Hindlimb muscle (tissue), 1 donor: ENCODE data around the gene SUMF1. TPM values are rescaled to one million over a fixed set of nuclear protein-coding genes. Genes with fewer than 3 reads are reported as not detected.

Experiments used
- DNase-seq: peaks from one replicate; pipeline ENCODE4 v3.0.0-alpha.2; 2013
- polyA plus RNA-seq: library from polyadenylated mRNA; unstranded; fragments of 120-200 nt; gene quantifications from one replicate; pipeline ENCODE4 v1.2.1, GENCODE V29; 2013; ENCODE audit not compliant: insufficient read length

SUMF1 gene
- polyA plus RNA-seq, 1 donor, result 15.5 TPM

DNA sequence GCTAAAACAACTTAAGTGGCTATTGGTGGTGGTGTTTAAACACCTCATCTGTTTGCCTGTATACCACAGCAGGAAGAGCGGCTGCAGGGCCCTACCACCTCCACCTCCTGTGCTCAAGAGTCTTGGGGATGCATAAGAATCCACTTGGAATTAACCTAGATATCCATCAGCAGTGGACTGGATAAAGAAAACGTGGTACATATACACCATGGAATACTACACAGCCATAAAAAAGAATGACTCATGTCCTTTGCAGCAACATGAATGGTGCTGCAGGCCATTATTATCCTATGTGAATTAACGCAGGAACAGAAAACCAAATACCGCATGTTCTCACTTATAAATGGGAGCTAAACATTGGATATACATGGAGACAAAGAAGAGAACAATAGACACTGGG is 87.1 kb downstream of the SUMF1 start:
- DNase-seq, result no peak

- DNase-seq, result no peak
Observed at GRCh38 chr3:4376499-4376898, 90.6 kb downstream of the SUMF1 start.

GRCh38 chr3:4375911-4376310 is 91.2 kb downstream of the SUMF1 start:
- no peak for DNase-seq

DNA sequence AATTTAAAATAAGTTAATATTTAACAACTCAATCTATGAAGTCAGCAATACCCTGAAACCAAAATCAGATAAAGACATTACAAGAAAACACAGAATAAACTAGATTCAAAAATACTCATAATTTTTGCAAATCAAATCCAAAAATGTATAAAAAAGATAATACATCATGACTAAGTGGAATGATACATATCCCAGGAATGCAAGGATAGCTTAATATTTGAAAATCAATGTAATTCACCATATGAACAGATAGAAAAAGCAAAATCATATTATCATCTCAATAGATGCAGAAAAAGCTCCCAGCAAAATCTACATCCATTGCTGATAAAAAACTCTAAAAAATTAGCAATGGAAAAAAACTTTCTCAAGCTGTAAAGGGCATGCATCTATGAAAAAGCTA is 93.4 kb downstream of the SUMF1 start:
- no peak for DNase-seq

DNA sequence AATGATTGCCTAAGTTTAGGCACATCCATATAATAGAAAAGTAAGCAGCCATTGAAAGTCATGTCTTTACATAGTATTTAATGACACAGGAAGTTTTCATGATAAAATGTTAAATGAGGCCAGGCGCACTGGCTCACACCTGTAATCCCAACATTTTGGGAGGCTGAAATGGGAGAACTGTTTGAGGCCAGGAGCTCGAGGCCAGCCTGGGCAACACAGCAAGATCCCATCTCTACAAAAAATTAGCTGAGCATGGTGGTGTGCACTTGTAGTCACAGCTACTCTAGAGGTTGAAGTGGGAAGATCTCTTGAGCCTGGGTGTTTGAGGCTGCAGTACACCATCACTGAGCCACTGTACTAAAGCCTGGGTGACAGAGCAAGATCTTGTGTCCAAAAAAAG is 104.5 kb downstream of the SUMF1 start:
- DNase-seq, result no peak

DNA sequence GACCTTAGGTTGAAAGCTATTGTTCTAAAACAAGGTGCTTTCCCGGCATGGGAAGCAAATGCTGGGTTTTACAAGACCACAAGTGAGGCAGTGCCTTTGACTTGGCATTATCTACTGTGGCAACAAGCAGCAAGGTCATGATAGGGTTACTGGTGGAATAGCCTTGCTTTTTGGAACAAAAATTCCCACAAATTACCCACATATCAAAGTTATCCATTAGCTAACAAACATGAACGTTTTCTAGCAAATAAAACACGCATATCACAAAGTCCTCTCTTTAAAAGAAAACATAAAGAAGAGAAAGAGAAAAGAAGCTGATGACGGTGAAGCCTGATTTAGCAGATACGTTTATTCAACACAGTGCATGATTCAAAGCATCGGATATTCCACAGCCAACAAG is 106.3 kb downstream of the SUMF1 start:
- no peak for DNase-seq

GRCh38 chr3:4359805-4360502 is 107.1 kb downstream of the SUMF1 start:
- DNase-seq, result no peak

DNA sequence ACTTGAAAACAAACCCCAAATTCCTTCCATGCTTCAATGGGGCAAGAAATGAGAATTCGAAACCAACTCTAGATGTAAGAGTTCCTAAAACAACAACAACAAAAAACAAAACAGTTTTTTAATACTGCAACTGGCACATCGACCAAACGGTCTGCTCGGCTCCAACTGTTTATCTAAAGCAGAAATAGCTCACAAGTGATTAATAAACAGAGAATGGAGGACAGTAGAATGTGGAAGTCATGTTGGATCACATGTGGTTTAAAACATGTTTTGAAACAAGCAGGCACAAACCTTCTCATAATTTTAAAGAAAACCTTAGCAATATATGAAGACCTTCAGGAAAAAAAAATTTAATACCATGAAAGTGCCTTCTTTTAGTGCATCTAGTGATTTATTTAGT is 108.8 kb downstream of the SUMF1 start:
- DNase-seq, result no peak

DNA sequence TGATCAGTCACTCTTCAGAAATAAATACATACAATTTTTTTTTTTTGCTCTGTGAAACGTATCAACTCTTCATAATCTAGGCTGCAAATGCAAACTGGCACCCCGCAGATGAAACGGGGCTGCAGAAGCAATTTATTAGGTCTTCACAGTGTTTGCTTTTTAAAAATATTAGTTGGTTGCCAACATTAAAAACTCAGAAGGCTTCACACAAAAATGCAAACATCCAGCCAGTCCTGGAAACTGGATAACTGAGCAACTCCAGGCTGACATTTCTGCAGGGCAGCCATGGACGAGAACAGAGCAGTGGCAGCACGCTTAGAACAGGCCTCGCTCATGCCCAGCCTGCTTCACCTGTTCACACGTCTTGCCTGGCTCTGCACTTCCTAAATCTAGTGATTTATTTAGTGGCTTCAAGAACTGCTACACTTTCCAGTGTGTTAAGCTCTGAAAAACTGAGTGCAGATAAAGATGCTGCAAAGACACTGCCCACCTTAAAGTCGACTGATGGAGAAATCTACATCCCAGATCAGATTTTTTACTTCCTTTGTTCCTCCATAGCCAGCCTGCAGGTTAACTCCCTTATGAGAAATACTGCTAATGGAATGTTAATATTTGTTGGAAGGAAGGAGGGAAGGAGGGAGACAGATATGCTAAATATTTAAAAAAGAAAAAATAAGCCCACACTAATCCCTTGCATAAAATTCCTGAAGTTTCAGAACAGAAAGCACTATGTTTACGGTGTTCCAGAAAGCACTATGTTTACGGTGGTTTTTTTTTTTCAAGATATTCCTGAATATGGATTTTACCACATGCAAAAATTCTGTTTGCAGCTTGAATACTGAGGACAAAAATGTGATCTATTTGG is 110.3 kb downstream of the SUMF1 start:
- no peak for DNase-seq

GRCh38 chr3:4356220-4356540 is 110.9 kb downstream of the SUMF1 start:
- no peak for DNase-seq

DNA sequence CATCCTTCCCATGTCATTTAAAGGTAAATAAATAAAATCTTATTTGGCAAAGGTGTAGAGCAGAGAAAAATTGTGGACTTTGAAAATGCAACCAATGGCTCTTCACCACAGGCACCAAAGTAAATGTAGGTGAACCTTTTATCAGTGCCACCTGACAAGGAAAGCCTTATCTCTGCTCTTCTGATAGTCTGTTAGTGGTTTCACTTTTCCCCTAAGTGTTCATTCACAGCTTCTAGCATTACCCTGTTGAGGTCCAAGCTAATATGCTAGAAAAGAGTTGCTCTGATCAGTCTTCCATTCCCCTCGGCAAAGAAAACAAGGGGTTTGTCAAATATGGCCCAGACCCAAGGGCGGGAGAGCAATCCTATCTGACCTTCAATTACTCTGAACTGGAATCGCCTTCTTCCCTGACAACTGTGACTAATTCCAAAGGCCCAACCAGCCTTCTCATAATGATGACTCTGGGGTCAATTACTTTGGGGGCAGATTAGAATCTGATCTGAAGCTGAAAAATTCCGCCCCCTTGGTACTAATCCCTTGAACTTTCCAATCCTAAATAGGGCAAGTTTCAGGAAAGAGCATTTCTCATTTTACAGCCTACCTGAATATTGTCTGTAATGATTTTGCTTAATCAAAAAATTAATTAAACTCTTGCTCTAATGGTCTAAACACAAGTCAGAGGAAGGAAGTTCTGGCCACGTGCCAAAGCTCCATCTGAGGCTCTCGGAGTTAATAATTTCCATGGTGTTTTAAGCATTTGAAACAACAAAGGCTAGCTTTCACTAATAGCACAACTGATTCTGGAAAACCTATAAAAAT is 111.5 kb downstream of the SUMF1 start:
- no peak for DNase-seq

- no peak for DNase-seq
Observed at GRCh38 chr3:4351872-4352271, 115.2 kb downstream of the SUMF1 start.

DNA sequence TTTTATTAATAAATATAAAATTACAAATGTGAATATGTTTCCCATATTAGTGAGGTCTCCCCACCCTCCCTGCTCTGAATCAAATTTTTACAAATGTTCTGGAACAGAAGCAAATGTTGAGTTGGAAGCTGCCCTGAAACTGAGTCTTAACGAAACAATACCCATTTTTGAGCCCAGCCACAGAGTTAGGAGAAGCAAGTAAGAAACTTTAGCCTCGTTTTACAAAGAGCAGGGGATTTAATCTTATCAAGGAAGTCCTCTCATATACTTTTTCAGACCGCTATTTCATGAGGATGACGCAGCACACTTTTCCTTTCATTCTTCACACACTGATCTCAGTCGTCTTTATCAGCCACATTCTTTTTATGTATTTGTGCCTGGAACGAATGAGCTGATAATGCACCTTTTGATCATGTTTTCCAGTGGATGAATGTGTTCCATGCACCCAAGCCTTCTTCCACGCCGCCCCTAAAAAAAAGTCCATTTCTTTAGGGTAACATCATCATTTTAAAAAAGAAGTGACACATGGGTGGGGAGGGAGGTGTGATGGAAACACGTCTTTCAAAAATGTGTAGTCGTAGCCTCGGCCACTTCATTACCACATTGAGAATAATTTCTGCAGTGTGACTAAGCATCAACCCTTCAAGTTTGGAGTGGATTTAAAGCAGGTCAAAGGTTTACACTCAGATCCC is 115.8 kb downstream of the SUMF1 start:
- no peak for DNase-seq

DNA sequence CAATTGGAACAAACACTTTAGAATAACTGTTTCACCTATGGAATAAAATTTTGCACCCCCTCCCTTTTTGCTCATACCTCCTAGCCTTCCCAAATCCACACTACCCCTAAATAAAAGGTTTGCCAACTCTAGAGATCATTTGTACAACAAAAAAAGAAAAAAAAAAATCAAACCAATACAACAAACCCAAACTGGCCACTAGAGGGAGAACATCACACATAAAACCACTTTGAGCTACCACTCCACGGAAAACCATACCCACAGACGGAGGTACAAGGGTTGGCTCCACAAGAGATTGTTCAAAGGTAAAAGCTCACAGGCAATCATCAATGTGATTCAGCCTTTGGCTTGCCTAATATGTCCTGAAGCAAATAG is 116.3 kb downstream of the SUMF1 start:
- peak; percentile 68 for DNase-seq

DNA sequence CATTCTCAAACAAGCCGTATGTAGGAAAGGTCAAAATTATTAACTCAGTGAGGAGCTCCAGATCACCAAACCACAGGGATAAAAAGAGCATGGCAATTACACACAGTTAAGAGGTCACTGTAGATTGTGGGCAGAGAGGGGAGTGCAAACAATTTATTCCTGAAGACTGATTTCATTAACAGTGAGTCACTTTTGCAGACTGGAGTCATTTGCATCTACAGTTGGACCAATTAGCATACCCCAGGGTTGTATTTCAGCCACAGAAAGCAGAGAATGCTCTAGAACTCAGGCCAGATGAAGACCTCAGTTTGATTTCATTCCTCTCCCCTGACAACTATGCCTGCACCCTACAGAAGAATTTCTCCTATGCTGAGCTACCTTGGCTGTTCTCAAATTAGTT is 123.8 kb downstream of the SUMF1 start:
- no peak for DNase-seq

DNA sequence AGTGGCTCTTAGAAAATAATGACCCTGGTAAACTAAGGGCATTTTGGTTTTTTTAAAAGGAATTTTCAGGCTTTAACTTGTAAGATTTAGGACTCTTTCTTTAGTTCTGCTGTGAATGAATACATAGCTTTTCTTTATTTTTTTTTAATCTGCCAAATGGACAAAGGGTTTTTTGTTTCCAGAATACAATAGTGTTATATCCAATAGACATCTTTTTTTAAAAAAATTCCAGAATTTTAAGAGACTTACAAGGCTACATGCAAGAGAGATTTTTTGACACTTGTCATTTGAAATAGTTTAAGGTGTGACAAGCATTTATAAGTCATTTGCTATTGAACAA is 125.8 kb downstream of the SUMF1 start:
- no peak for DNase-seq

- no peak for DNase-seq
Observed at GRCh38 chr3:4340411-4341335, 126.4 kb downstream of the SUMF1 start.

- no peak for DNase-seq
Observed at GRCh38 chr3:4340077-4340410, 127.0 kb downstream of the SUMF1 start.

GRCh38 chr3:4338751-4339150 is 128.3 kb downstream of the SUMF1 start:
- DNase-seq, result no peak

- DNase-seq, result no peak
Observed at GRCh38 chr3:4336850-4337546, 130.1 kb downstream of the SUMF1 start.

DNA sequence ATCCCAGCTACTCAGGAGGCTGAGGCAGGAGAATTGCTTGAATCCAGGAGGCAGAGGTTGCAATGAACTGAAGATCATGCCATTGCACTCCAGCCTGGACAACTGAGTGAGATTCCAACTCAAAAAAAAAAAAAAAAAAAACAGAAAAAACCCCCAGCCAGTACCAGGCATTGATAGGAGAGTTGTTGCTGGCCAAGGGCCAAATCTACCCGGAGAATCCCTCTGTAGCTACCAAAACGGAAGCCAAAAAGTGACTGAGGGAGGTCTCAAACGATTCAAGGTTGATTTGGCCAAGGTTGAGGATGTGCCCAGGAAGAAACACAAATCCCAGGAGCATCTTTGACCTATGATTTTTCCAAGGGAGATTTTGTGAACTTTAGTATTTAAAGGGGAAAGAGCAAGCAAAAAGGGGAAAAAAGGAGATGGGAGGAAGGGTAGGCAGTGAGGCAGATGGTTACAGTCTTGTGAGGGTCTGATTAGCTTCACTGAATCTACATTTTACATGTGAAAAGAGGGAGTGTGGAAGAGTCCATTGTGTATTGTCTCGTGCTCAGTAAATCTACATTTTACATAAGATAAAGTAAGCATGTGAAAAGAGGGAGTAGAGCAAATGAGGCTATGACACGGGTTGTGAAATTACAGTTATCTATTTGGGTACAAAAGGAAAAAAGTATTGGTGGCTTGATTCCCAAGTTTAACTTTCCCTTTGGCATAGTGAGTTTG is 131.1 kb downstream of the SUMF1 start:
- DNase-seq, result no peak
